Large intestine (tissue), 3 donors: ENCODE data around the gene C2CD4A. TPM values are rescaled to one million over a fixed set of nuclear protein-coding genes. Genes with fewer than 3 reads are reported as not detected.

Source experiments
- DNase-seq, 2 donors: peaks; one replicate each; pipeline versions ENCODE4 v3.0.0 to v3.0.0-alpha.2; 2013
- H3K27ac ChIP-seq: one replicate; pipeline ENCODE4 v1.5.1; 2013; ENCODE audit warnings: low read length
- H3K27me3 ChIP-seq: 2 replicates; pipeline ENCODE4 v1.6.1; 2013; ENCODE audit warnings: low read length; ENCODE audit not compliant: control insufficient read depth, insufficient read depth
- H3K36me3 ChIP-seq: 2 replicates; pipeline ENCODE4 v1.6.1; 2013; ENCODE audit warnings: low read length; ENCODE audit not compliant: control insufficient read depth, insufficient read depth
- H3K4me1 ChIP-seq: one replicate; pipeline ENCODE4 v1.6.1; 2013; ENCODE audit warnings: low read length; ENCODE audit not compliant: control insufficient read depth, insufficient read depth
- H3K4me3 ChIP-seq: one replicate; pipeline ENCODE4 v1.5.1; 2013; ENCODE audit warnings: low read length
- H3K9me3 ChIP-seq: one replicate; pipeline ENCODE4 v1.6.1; 2013; ENCODE audit warnings: mild to moderate bottlenecking, low read depth, low read length, moderate library complexity; ENCODE audit not compliant: control insufficient read depth
- WGBS: methylation state at CpG from one replicate; pipeline ENCODE4 v1.1.5; 2013; ENCODE audit warnings: low lambda C conversion rate; ENCODE audit not compliant: insufficient coverage; 5-methylcytosine and 5-hydroxymethylcytosine counted together
- polyA plus RNA-seq: library from polyadenylated mRNA; unstranded; fragments of 120-200 nt; gene quantifications from one replicate; pipeline ENCODE4 v1.2.1, GENCODE V29; 2013

C2CD4A gene
- polyA plus RNA-seq, 1 donor: 3.6 TPM

- WGBS: no CpG with 5 or more reads among the region's 11 CpGs
- DNase-seq: peak; percentile 44 to 83
Observed at GRCh38 chr15:62112616-62113593, 46.1 kb downstream of the C2CD4A start.

DNA sequence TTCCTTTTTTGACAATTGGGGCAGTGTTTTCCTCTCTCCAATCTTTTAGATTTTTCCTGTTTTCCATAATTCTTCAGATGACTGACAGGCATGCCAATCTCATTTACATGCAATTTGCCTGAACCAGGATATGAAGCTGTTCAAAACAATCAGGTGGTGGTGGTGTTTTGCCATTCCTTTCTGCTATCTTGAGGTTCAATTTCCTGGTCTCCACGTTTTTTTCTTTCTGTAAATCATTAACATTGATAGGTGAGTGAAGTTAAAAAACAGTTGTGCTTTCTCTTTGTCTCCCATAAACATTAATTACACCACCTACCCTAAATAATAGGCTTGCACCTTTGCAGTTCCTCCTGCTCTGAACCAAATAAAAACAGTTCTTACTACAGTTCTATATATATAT lies 49.1 kb downstream of the C2CD4A start:
- WGBS: 20% methylated on average over 1 of the region's 1 CpG
- Histone ChIP-seq H3K4me1 (peaks cover 44% of the 10 kb centered on the region), H3K4me3 (no peak overlapping the region), H3K27ac (peak overlapping the region; percentile 67), H3K36me3 (no peaks in the 10 kb centered on the region), H3K9me3 (no peaks in the 10 kb centered on the region), H3K27me3 (no peaks in the 10 kb centered on the region)
- peak; percentile 66 to 87 for DNase-seq

More at GRCh38 chr15:62112616-62113593, 46.1 kb downstream of the C2CD4A start:
- H3K4me1 ChIP-seq: peaks cover 51% of the 10 kb centered on the region
- H3K36me3 ChIP-seq: no peaks in the 10 kb centered on the region
- no peaks in the 10 kb centered on the region for H3K27me3 ChIP-seq
- H3K4me3 ChIP-seq: no peak overlapping the region
- no peaks in the 10 kb centered on the region for H3K9me3 ChIP-seq
- peak overlapping the region; percentile 40 for H3K27ac ChIP-seq

- Histone ChIP-seq H3K4me1 (peaks cover 28% of the 10 kb centered on the region), H3K4me3 (no peak overlapping the region), H3K9me3 (no peaks in the 10 kb centered on the region), H3K36me3 (no peaks in the 10 kb centered on the region), H3K27me3 (no peaks in the 10 kb centered on the region), H3K27ac (peak overlapping the region; percentile 67)
- DNase-seq: no peak
- WGBS: no CpG with 5 or more reads among the region's 7 CpGs
Observed at GRCh38 chr15:62118520-62119226, 51.9 kb downstream of the C2CD4A start.

- no CpG with 5 or more reads among the region's 7 CpGs for WGBS
Observed at GRCh38 chr15:62119227-62119864, 52.6 kb downstream of the C2CD4A start.

GRCh38 chr15:62119874-62120273 lies 53.1 kb downstream of the C2CD4A start:
- Histone ChIP-seq H3K27me3 (no peaks in the 10 kb centered on the region), H3K27ac (peak overlapping the region; percentile 67), H3K36me3 (no peaks in the 10 kb centered on the region), H3K4me1 (peaks cover 35% of the 10 kb centered on the region), H3K4me3 (no peak overlapping the region), H3K9me3 (no peaks in the 10 kb centered on the region)
- WGBS: no CpG with 5 or more reads among the region's 3 CpGs
- no peak for DNase-seq

More at GRCh38 chr15:62119227-62119864, 52.6 kb downstream of the C2CD4A start:
- Histone ChIP-seq H3K36me3 (no peaks in the 10 kb centered on the region), H3K4me1 (peaks cover 31% of the 10 kb centered on the region), H3K27ac (peak overlapping the region; percentile 67), H3K27me3 (no peaks in the 10 kb centered on the region), H3K9me3 (no peaks in the 10 kb centered on the region), H3K4me3 (no peak overlapping the region)
- peak; percentile 54 to 89 for DNase-seq

Other genes with a start within 250 kb of the C2CD4A start
- 61.6 TPM for gene VPS13C, start 6.5 kb upstream of the C2CD4A start, polyA plus RNA-seq
- 2.4 TPM for gene C2CD4B, start 98.3 kb downstream of the C2CD4A start, polyA plus RNA-seq